K562 (cell line): ENCODE data around the gene ACTL7B. TPM values are rescaled to one million over a fixed set of nuclear protein-coding genes. Genes with fewer than 3 reads are reported as not detected.

Source experiments
- ATAC-seq: fragments of 200-7000 bp; cut with Tn5 transposase; 3 replicates; pipeline ENCODE4 v1.9.1; 2020; ENCODE audit warnings: moderate library complexity
- BruUV-seq: library from RNA; stranded (reverse); fragments of 400-500 nt; replicated peaks from 2 replicates; lab custom pipeline; 2021; lab: Mats Ljungman, UMichigan
- CTCF ChIA-PET: fragments of 300-600 bp; formaldehyde crosslinking; extraction: SDS; loops from one replicate; lab custom pipeline; 2021; ENCODE audit warnings: low intra/inter-chr PET ratio; lab: Yijun Ruan, JAX
- POLR2A ChIA-PET: fragments of 300-600, 350-650 bp; sonication (Branson Sonifier 250); formaldehyde crosslinking; extraction: SDS; loops from one replicate; lab custom pipeline; 2021; ENCODE audit warnings: antibody characterized with exemption, inconsistent platforms; lab: Yijun Ruan, JAX
- DNase-seq, 4 experiments: peaks; one replicate each; pipeline versions ENCODE4 v3.0.0 to v3.0.0-alpha.2; 2011 to 2018; ENCODE audit warnings: low spot score in 3 of 4, mixed read lengths in 3 of 4; ENCODE audit errors: extremely low read depth in 1 of 4
- FAIRE-seq: peaks from 2 replicates; lab custom pipeline; 2011; peaks lifted over from hg19 to GRCh38; lab: Jason Lieb, UNC
- H2AFZ ChIP-seq: 2 replicates; pipeline ENCODE4 v1.6.0; 2011; ENCODE audit warnings: low read depth, low read length, control low read depth, inconsistent platforms
- H3K27ac ChIP-seq: fragments of 200-600 bp; 3 replicates; pipeline ENCODE4 v1.8.0; 2011; ENCODE audit warnings: low read depth, mild to moderate bottlenecking, control low read depth, inconsistent platforms, low read length, moderate library complexity, mixed read lengths; ENCODE audit errors: extremely low read depth
- H3K27me3 ChIP-seq, 2 experiments: fragments of 300-600 bp in 1 of 2; 2 replicates in 1 of 2; 3 replicates in 1 of 2; pipeline versions ENCODE4 v1.6.0 to v1.8.0; 2011; ENCODE audit warnings: inconsistent platforms in 2 of 2, low read length in 2 of 2, mild to moderate bottlenecking in 1 of 2, mixed read lengths in 1 of 2, moderate library complexity in 1 of 2; ENCODE audit not compliant: control insufficient read depth in 2 of 2, insufficient read depth in 2 of 2
- H3K36me3 ChIP-seq: fragments of 300-600 bp; 3 replicates; pipeline ENCODE4 v1.8.0; 2011; ENCODE audit warnings: mild to moderate bottlenecking, low read length, inconsistent platforms; ENCODE audit not compliant: control insufficient read depth, insufficient read depth
- H3K4me1 ChIP-seq, 2 experiments: fragments of 200-600 bp in 1 of 2; replicated peaks in 1 of 2; 2 replicates in 1 of 2; 3 replicates in 1 of 2; pipeline versions ENCODE4 v1.5.1 to v1.8.0; 2011; ENCODE audit warnings: inconsistent platforms in 2 of 2, low read length in 2 of 2, mild to moderate bottlenecking in 1 of 2, mixed read lengths in 1 of 2, moderate library complexity in 1 of 2; ENCODE audit not compliant: control insufficient read depth in 2 of 2, insufficient read depth in 2 of 2
- H3K4me2 ChIP-seq: 2 replicates; pipeline ENCODE4 v1.6.1; 2011; ENCODE audit warnings: low read length, control low read depth, inconsistent platforms, mixed read lengths; ENCODE audit not compliant: insufficient read depth
- H3K4me3 ChIP-seq: fragments of 200-600 bp; sonication (generic), shearing (Covaris generic); 2 replicates; pipeline ENCODE4 v1.5.1; 2016; ENCODE audit warnings: control low read depth, inconsistent platforms
- H3K79me2 ChIP-seq: fragments of 200-600 bp; 3 replicates; pipeline ENCODE4 v1.8.0; 2011; ENCODE audit warnings: low read length, inconsistent platforms; ENCODE audit not compliant: control insufficient read depth, insufficient read depth
- H3K9ac ChIP-seq, 2 experiments: 2 replicates each; pipeline versions ENCODE4 v1.6.0 to v1.6.1; 2011; ENCODE audit warnings: low read depth in 2 of 2, low read length in 2 of 2, control low read depth in 1 of 2, inconsistent platforms in 1 of 2, mild to moderate bottlenecking in 1 of 2, mixed read lengths in 1 of 2; ENCODE audit not compliant: insufficient read depth in 1 of 2
- H3K9me1 ChIP-seq: one replicate; pipeline ENCODE4 v1.6.0; 2011; ENCODE audit warnings: inconsistent platforms, mild to moderate bottlenecking, low read length, moderate library complexity; ENCODE audit not compliant: control insufficient read depth, insufficient read depth
- H3K9me3 ChIP-seq: replicated peaks from 2 replicates; pipeline ENCODE4 v1.5.1; 2011; ENCODE audit warnings: low read depth, low read length, inconsistent platforms; ENCODE audit not compliant: control insufficient read depth, insufficient read depth
- H4K20me1 ChIP-seq: replicated peaks from 2 replicates; pipeline ENCODE4 v1.6.1; 2011; ENCODE audit warnings: low read length, inconsistent platforms, mixed read lengths; ENCODE audit not compliant: control insufficient read depth, insufficient read depth
- ARHGAP35 ChIP-seq: fragments of 450-650 bp; IDR thresholded peaks from 2 replicates; pipeline ENCODE4 v1.6.1; 2018; ENCODE audit not compliant: partially characterized antibody
- GABPA ChIP-seq: fragments of 200-800 bp; sonication (Bioruptor generic); conservative IDR thresholded peaks from 2 replicates; pipeline ENCODE4 v1.6.1; 2016; ENCODE audit warnings: low read depth, missing genetic modification characterization, missing compliant biosample characterization
- KAT8 ChIP-seq: fragments of 450-650 bp; IDR thresholded peaks from 2 replicates; pipeline ENCODE4 v1.6.1; 2016; ENCODE audit warnings: low read depth, mild to moderate bottlenecking
- NCOA4 ChIP-seq: fragments of 450-650 bp; IDR thresholded peaks from 2 replicates; pipeline ENCODE4 v1.6.1; 2018; ENCODE audit warnings: mild to moderate bottlenecking; ENCODE audit not compliant: partially characterized antibody
- NEUROD1 ChIP-seq: fragments of 150-350 bp; IDR thresholded peaks from 2 replicates; pipeline ENCODE4 v1.6.1; 2014; ENCODE audit warnings: borderline replicate concordance, low read length, low read depth; ENCODE audit not compliant: partially characterized antibody
- OTX1 ChIP-seq: fragments of 450-650 bp; formaldehyde crosslinking; IDR thresholded peaks from 2 replicates; pipeline ENCODE4 v1.4.0; 2022; ENCODE audit warnings: mild to moderate bottlenecking
- SMAD4 ChIP-seq: fragments of 250-450 bp; sonication (Bioruptor Pico); conservative IDR thresholded peaks from 2 replicates; pipeline ENCODE4 v1.8.0; 2021; ENCODE audit warnings: inconsistent platforms, mild to moderate bottlenecking, moderate library complexity
- SP1 ChIP-seq: sonication (generic); formaldehyde crosslinking; IDR thresholded peaks from 2 replicates; pipeline ENCODE4 v1.8.1; 2022; ENCODE audit warnings: mild to moderate bottlenecking, missing genetic modification reagents
- SRF ChIP-seq, 2 experiments: fragments of 250-450, 450-650 bp in 1 of 2; sonication (Bioruptor Pico) in 1 of 2; sonication (generic) in 1 of 2; formaldehyde crosslinking; IDR thresholded peaks; 2 replicates each; pipeline versions ENCODE4 v1.5.0 to v1.5.1; 2020 to 2022; ENCODE audit warnings: mild to moderate bottlenecking in 1 of 2, missing genetic modification reagents in 1 of 2
- TAL1 ChIP-seq: fragments of 450-650 bp; IDR thresholded peaks from 2 replicates; pipeline ENCODE4 v1.6.1; 2016; ENCODE audit warnings: mild to moderate bottlenecking
- TBP ChIP-seq: optimal IDR thresholded peaks from 2 replicates; pipeline ENCODE3; 2011; ENCODE audit warnings: low read depth, low read length, improper control_type of control experiment
- TCF3 ChIP-seq: sonication (generic); formaldehyde crosslinking; IDR thresholded peaks from 2 replicates; pipeline ENCODE4 v1.4.0; 2020; ENCODE audit warnings: mild to moderate bottlenecking, missing genetic modification reagents
- THAP12 ChIP-seq: fragments of 250-450 bp; sonication (Bioruptor Pico); IDR thresholded peaks from 2 replicates; pipeline ENCODE4 v1.9.0; 2021; ENCODE audit warnings: mild to moderate bottlenecking, inconsistent platforms
- WHSC1 ChIP-seq: IDR thresholded peaks from one replicate; pipeline ENCODE4 v1.6.1; 2012; ENCODE audit warnings: low read length, control low read depth, inconsistent platforms
- YY1 ChIP-seq, 3 experiments: IDR thresholded peaks; 2 replicates each; pipeline ENCODE4 v1.6.1; 2011; ENCODE audit warnings: low read length in 2 of 3, mild to moderate bottlenecking in 2 of 3, moderate library complexity in 2 of 3, borderline replicate concordance in 1 of 3, control low read depth in 1 of 3, low read depth in 1 of 3; ENCODE audit not compliant: insufficient read depth in 3 of 3, insufficient replicate concordance in 2 of 3, control insufficient read depth in 1 of 3, insufficient read length in 1 of 3; ENCODE audit errors: extremely low read depth in 1 of 3
- ZNF124 ChIP-seq: sonication (generic); formaldehyde crosslinking; IDR thresholded peaks from 2 replicates; pipeline ENCODE4 v1.8.1; 2022; ENCODE audit warnings: missing genetic modification reagents
- ZNF384 ChIP-seq: IDR thresholded peaks from 2 replicates; pipeline ENCODE4 v1.6.1; 2012; ENCODE audit warnings: low read depth, low read length, improper control_type of control experiment
- ZNF408 ChIP-seq: fragments of 250-450 bp; sonication (Bioruptor Pico); IDR thresholded peaks from 2 replicates; pipeline ENCODE4 v1.4.0; 2020; ENCODE audit warnings: low read depth, mild to moderate bottlenecking, moderate library complexity
- ZNF41 ChIP-seq: fragments of 250-450 bp; sonication (Bioruptor Pico); conservative IDR thresholded peaks from 2 replicates; pipeline ENCODE4 v1.4.0; 2020; ENCODE audit warnings: mild to moderate bottlenecking
- ZNF764 ChIP-seq: fragments of 250-450 bp; sonication (Bioruptor Pico); IDR thresholded peaks from 2 replicates; pipeline ENCODE4 v1.4.0; 2020; ENCODE audit warnings: low read depth, mild to moderate bottlenecking, moderate library complexity
- ZNF79 ChIP-seq: fragments of 250-450 bp; sonication (Bioruptor Pico); IDR thresholded peaks from 2 replicates; pipeline ENCODE4 v1.4.0; 2020; ENCODE audit warnings: low read depth, mild to moderate bottlenecking, moderate library complexity
- WGBS: fragments of 100-300 bp; shearing (Covaris generic); methylation state at CpG from one replicate; pipeline ENCODE4 v1.1.6; 2016; ENCODE audit warnings: low coverage, mixed read lengths; ENCODE audit not compliant: insufficient coverage; ENCODE audit errors: missing lambda C conversion rate; 5-methylcytosine and 5-hydroxymethylcytosine counted together
- in situ Hi-C: fragments of 300-500 bp; cut with MboI; formaldehyde crosslinking; loops from 4 replicates; pipeline ENCODE4 v1.15.0; 2018; ENCODE audit warnings: inconsistent platforms, mixed read lengths
- intact Hi-C: fragments of 100-400 bp; cut with micrococcal nuclease; formaldehyde crosslinking; loops from 2 replicates; pipeline ENCODE4 v1.14.2; 2022
- polyA plus RNA-seq, 8 experiments: library from polyadenylated mRNA; depleted of rRNA in 4 of 8; stranded (reverse) in 5 of 8; unstranded in 3 of 8; fragments of >200 nt; fragmentation: Nextera tagmentation in 2 of 8; fragmentation: Illumina TruSeq in 1 of 8; extraction: Ambion mirVana in 2 of 8; extraction: Trizol in 1 of 8; gene quantifications; 2 replicates each; pipeline versions ENCODE4 v1.2.1 to v1.2.3, GENCODE V29; 2011 to 2014; ENCODE audit warnings: inconsistent platforms in 1 of 8, missing spikeins in 1 of 8
- total RNA-seq, 7 experiments: library from RNA; depleted of rRNA in 6 of 7; stranded (reverse); fragments of >200 nt in 6 of 7; fragmentation: Illumina TruSeq in 2 of 7; extraction: Trizol in 2 of 7; gene quantifications; 2 replicates each; pipeline versions ENCODE4 v1.2.1 to v1.2.3, GENCODE V29; 2011 to 2021; ENCODE audit warnings: low replicate concordance in 1 of 7

ACTL7B gene
- total and polyA plus RNA-seq, 9 of the 15 experiments (the other 6 are each of a cell fraction or from before 2014, with no cell fraction given) = not detected

GRCh38 chr9:108834959-108835665 is 20.7 kb downstream of the ACTL7B start:
- in situ Hi-C loops = no loop called here
- TF ChIP-seq ZNF764 (CRISPR knock-in tag) = no peak
- no peak for TF ChIP-seq YY1 (IDR thresholded peaks at IDR 0.05; ENCODE audit: borderline replicate concordance in 1 of 3, control insufficient read depth in 1 of 3, extremely low read depth in 1 of 3, insufficient read depth in 3 of 3, insufficient read length in 1 of 3, insufficient replicate concordance in 2 of 3, low read depth in 1 of 3, low read length in 2 of 3)
- no peak for TF ChIP-seq NEUROD1
- peak; percentile 60; the same call in 1 of the 2 replicates for TF ChIP-seq SMAD4 (CRISPR knock-in tag)
- no peak for TF ChIP-seq TBP
- no peak for TF ChIP-seq ARHGAP35
- no peak for TF ChIP-seq NCOA4
- 0 out of 2 replicates have a peak, but pooled peaks have one; percentile 31 for TF ChIP-seq TAL1
- no peak for TF ChIP-seq ZNF408 (CRISPR knock-in tag)
- no peak for TF ChIP-seq ZNF41 (CRISPR knock-in tag)
- TF ChIP-seq SRF (CRISPR knock-in tag; IDR thresholded peaks at IDR 0.05) = no peak
- TF ChIP-seq SP1 (CRISPR knock-in tag) = no peak
- TF ChIP-seq ZNF124 (CRISPR knock-in tag) = no peak
- TF ChIP-seq WHSC1 = no peak
- no peak for TF ChIP-seq KAT8
- TF ChIP-seq THAP12 (CRISPR knock-in tag) = no peak
- peak; percentile 62 for TF ChIP-seq TCF3
- TF ChIP-seq GABPA (tag) = peak; percentile 40; the same call in 1 of the 2 replicates
- TF ChIP-seq ZNF79 (CRISPR knock-in tag) = no peak
- no peak for TF ChIP-seq ZNF384
- no peak for TF ChIP-seq OTX1 (CRISPR knock-in tag)

More at GRCh38 chr9:108834959-108835665, 20.7 kb downstream of the ACTL7B start:
- ATAC-seq = no peak
- 0% methylated on average over 4 of the region's 4 CpGs for WGBS
- no peak for FAIRE-seq
- H3K9me3 ChIP-seq = no peaks in the 10 kb centered on the region
- no peaks in the 10 kb centered on the region; a peak in 1 of 5 replicates for H3K4me1 ChIP-seq
- H3K79me2 ChIP-seq = no peaks in the 10 kb centered on the region
- no peaks in the 10 kb centered on the region for H3K36me3 ChIP-seq
- H3K27ac ChIP-seq = no peak overlapping the region
- no peak overlapping the region for H2AFZ ChIP-seq
- H4K20me1 ChIP-seq = no peaks in the 10 kb centered on the region
- DNase-seq = no peak
- CTCF ChIA-PET = no interaction called here
- H3K27me3 ChIP-seq = peaks cover 12 to 23% of the 10 kb centered on the region in 2 experiments; a peak in 4 of 5 replicates
- no peak overlapping the region for H3K4me3 ChIP-seq
- intact Hi-C loops = no loop called here
- no peak overlapping the region for H3K4me2 ChIP-seq
- no peaks in the 10 kb centered on the region for H3K9me1 ChIP-seq
- POLR2A ChIA-PET = interaction anchor here (1.0 kb wide), 1 partner anchor 17 kb away, joined by 3 read pairs; no protein-coding TSS in a partner anchor
- no peak overlapping the region for H3K9ac ChIP-seq
- BruUV-seq = no TSS peak
